Activated CD8-positive, alpha-beta T cell treated with anti-CD3 and anti-CD28 coated beads for 36 hours (primary cell): ENCODE measurements around the gene GNRH2. TPM values are rescaled to one million over a fixed set of nuclear protein-coding genes. Genes with fewer than 3 reads are reported as not detected.

Experiments used
- ATAC-seq: fragments of 200-7000 bp; cut with Tn5 transposase; one replicate; pipeline ENCODE4 v1.10.0; 2021; ENCODE audit warnings: mild to moderate bottlenecking, moderate library complexity
- CTCF ChIA-PET: fragments of 350-600 bp; sonication (Branson Sonifier 250); formaldehyde crosslinking; loops from one replicate; lab custom pipeline; 2021; ENCODE audit warnings: antibody characterized with exemption; lab: Charles Lee
- POLR2A ChIA-PET: fragments of 350-600 bp; sonication (Branson Sonifier 250); formaldehyde crosslinking; loops from one replicate; lab custom pipeline; 2021; ENCODE audit warnings: antibody characterized with exemption; lab: Charles Lee
- DNase-seq: peaks from one replicate; pipeline ENCODE4 v3.0.0-alpha.2; 2020
- H3K27ac Mint-ChIP-seq: one replicate; pipeline ENCODE4 v1.8.0; 2021; ENCODE audit warnings: mild to moderate bottlenecking, mixed read lengths
- H3K27me3 Mint-ChIP-seq: one replicate; pipeline ENCODE4 v1.8.0; 2021; ENCODE audit warnings: mixed read lengths
- H3K36me3 Mint-ChIP-seq: one replicate; pipeline ENCODE4 v1.8.0; 2021; ENCODE audit warnings: low read depth, mixed read lengths
- H3K4me1 Mint-ChIP-seq: one replicate; pipeline ENCODE4 v1.8.0; 2021; ENCODE audit warnings: low read depth, mixed read lengths
- H3K4me3 Mint-ChIP-seq: one replicate; pipeline ENCODE4 v1.8.0; 2021; ENCODE audit warnings: mild to moderate bottlenecking, moderate library complexity, mixed read lengths
- H3K9me3 Mint-ChIP-seq: one replicate; pipeline ENCODE4 v1.8.0; 2021; ENCODE audit warnings: mixed read lengths
- CTCF ChIP-seq: fragments of 200-600 bp; IDR thresholded peaks from one replicate; pipeline ENCODE4 v1.8.0; 2022; ENCODE audit warnings: antibody characterized with exemption, mild to moderate bottlenecking
- intact Hi-C: fragments of 100-400 bp; cut with micrococcal nuclease; formaldehyde crosslinking; loops from one replicate; pipeline ENCODE4 v1.10.0; 2022
- total RNA-seq, 2 experiments: library from RNA; stranded (reverse); gene quantifications; one replicate each; pipeline ENCODE4 v1.2.3, GENCODE V29; 2021

Gene GNRH2
- total RNA-seq, 2 experiments from 2014 or later: 0.36 to 0.85 TPM

DNA sequence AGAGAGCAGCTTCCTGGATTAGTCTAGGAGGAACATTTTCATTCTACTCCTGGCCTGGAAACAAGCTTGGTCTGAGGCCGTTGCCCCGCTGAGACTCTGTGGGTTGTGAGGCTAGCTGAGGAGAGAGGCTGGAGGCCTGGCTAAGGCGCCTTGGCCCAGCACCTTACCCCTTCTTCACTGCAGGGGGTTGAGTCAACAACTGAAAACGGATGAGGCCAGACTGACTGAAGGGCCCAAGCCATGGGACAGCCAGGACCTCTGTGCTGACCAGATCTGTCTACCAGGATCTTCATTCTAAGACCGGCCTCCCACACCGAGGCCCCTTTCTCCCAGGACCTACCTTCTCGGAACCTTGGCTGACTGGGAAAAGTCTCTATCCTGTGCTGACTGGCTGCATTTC is 44.6 kb downstream of the GNRH2 start:
- Mint-ChIP-seq H3K27me3 (peaks cover 17% of the 10 kb centered on the region), H3K4me3 (no peak overlapping the region), H3K4me1 (peaks cover 21% of the 10 kb centered on the region), H3K9me3 (no peaks in the 10 kb centered on the region), H3K36me3 (no peaks in the 10 kb centered on the region), H3K27ac (no peak overlapping the region)
- no peak for TF ChIP-seq CTCF
- DNase-seq: no peak
- ChIA-PET POLR2A (interaction anchor here (1.1 kb wide), 1 partner anchor 11 kb away, joined by 3 read pairs; no protein-coding TSS in a partner anchor), CTCF (no interaction called here)
- intact Hi-C loops: no loop called here
- no peak for ATAC-seq

DNA sequence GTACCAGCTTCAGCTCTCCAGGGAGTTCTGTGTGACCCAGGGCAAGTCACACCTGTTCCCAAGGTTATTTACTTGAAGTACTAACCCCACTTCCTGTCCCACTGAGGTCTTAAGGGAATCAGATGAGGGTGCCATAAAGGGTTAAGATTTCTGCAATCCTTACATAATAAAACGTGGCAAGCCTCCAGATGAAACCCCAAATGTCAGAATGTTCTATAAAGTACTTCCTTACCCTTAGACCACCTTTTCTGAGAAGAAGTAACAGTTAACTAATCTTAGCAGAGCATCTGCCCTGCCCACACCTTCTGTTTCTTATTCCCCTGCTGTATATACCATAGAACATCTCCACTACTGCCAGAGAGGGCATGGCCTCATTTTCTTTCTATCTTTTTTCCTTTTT is 47.1 kb downstream of the GNRH2 start:
- Mint-ChIP-seq H3K4me1 (peaks cover 27% of the 10 kb centered on the region), H3K27ac (no peak overlapping the region), H3K27me3 (peaks cover 1% of the 10 kb centered on the region), H3K36me3 (no peaks in the 10 kb centered on the region), H3K9me3 (no peaks in the 10 kb centered on the region), H3K4me3 (no peak overlapping the region)
- ChIA-PET CTCF (interaction anchor here (2.2 kb wide), 1 partner anchor 11 kb away, joined by 8 read pairs; no protein-coding TSS in a partner anchor), POLR2A (interaction anchor here (0.8 kb wide), 1 partner anchor 40 kb away, joined by 4 read pairs; no protein-coding TSS in a partner anchor)
- no peak for DNase-seq
- no peak for TF ChIP-seq CTCF
- intact Hi-C loops: no loop called here
- ATAC-seq: peak; percentile 19

- Mint-ChIP-seq H3K4me1 (peaks cover 27% of the 10 kb centered on the region), H3K4me3 (peak overlapping the region; percentile 81), H3K27me3 (peaks cover 1% of the 10 kb centered on the region), H3K36me3 (no peaks in the 10 kb centered on the region), H3K9me3 (no peaks in the 10 kb centered on the region), H3K27ac (peak overlapping the region; percentile 96)
- POLR2A ChIA-PET: interaction anchor here (0.7 to 2.6 kb wide), 5 partner anchors 9 to 86 kb away, joined by 3 to 13 read pairs (median 3); no protein-coding TSS in a partner anchor
- no peak for TF ChIP-seq CTCF
- peak; percentile 65 for ATAC-seq
- intact Hi-C loops: no loop called here
- peak; percentile 63 for DNase-seq
- CTCF ChIA-PET: interaction anchor here (1.2 to 2.2 kb wide), 3 partner anchors 9 to 39 kb away, joined by 4 to 8 read pairs (median 6); no protein-coding TSS in a partner anchor
Measured at GRCh38 chr20:3092611-3093379, 49.4 kb downstream of the GNRH2 start.

DNA sequence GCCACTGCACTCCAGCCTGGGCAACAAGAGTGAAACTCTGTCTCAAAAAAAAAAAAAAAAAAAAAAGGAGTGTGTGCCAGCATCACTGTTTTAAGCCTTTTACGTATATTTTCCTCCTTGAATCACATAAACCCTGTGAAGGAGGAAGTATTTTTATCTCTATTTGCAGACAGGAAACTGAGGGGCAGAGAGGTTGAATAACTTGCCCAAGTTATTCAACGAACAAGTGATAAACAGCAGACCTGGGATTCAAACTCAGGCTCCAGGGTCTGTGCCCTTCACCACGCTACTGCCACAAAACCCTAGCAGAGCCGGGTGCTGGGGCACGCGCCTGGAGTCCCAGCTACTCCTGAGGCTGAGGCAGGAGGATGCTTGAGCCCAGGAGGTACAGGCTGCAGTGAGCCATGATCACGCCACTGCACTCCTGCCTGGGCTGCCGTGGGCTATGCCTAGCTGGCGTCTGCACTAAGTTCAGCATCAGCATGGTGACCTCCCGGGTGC is 50.5 kb downstream of the GNRH2 start:
- intact Hi-C loops: no loop called here
- TF ChIP-seq CTCF: no peak
- peaks cover 1% of the 10 kb centered on the region for H3K27me3 Mint-ChIP-seq
- H3K36me3 Mint-ChIP-seq: no peaks in the 10 kb centered on the region
- H3K9me3 Mint-ChIP-seq: no peaks in the 10 kb centered on the region
- peak overlapping the region; percentile 84 for H3K27ac Mint-ChIP-seq
- ATAC-seq: peak; percentile 31
- peaks cover 27% of the 10 kb centered on the region for H3K4me1 Mint-ChIP-seq
- POLR2A ChIA-PET: interaction anchor here (0.9 to 2.6 kb wide), 5 partner anchors 8 to 28 kb away, joined by 3 to 13 read pairs (median 4); partner anchors contain the start of gene AVP
- CTCF ChIA-PET: no interaction called here
- no peak for DNase-seq
- H3K4me3 Mint-ChIP-seq: no peak overlapping the region
